NOMO-1 treated with DMSO at 0.1 percent for 48 hours (cell line): ENCODE results near the gene RGS17.
"Not testable (repeated sequence)": the region's sequence is repeated elsewhere in the genome, so short reads cannot be mapped to it uniquely, and the experiment has no call there.

Source experiments
- DNase-seq: peaks from one replicate; lab custom pipeline; 2025; ENCODE audit not compliant: unreplicated experiment; lab: John Stamatoyannopoulos, UW

RGS17 gene

DNA sequence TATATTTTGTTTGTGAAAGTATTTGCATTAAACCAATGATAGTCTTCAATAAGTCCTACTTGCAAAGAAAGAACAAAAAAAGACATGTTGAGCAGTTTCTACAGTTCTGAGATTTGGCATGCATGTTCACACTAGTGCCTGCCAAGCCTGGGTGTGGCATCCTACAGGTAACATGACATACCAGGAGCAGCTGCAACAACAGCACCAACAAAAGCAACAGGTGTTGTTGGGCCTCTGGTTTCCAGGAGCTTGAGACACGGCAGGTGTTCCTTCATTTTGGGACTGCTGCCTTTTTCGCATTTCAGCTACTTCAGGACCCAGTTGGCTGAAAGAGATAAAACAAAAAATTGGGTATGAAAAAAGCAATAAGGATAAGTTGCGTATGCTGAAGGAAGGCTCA lies 87.4 kb downstream of the RGS17 start:
- no peak for DNase-seq

GRCh38 chr6:153038378-153039057 lies 92.6 kb downstream of the RGS17 start:
- no peak for DNase-seq

DNA sequence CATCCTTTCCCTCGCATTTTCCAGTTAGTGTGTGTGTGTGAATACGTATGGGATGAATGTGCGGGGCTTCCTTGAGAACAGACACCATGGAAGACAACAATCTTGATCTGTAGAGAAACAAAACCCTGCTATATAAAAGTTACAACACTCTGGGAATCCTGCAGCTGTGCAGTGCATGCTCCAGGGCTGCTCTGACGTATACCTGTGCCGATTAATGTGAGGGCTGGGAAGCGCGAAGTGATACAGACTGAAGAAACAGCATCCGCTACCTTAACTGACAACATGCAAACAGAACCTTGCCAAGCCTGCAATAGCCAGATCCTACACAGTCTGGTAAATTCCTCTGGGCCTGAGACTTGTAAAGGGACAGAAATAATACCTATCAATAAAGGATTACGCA lies 96.9 kb downstream of the RGS17 start:
- DNase-seq: no peak

DNA sequence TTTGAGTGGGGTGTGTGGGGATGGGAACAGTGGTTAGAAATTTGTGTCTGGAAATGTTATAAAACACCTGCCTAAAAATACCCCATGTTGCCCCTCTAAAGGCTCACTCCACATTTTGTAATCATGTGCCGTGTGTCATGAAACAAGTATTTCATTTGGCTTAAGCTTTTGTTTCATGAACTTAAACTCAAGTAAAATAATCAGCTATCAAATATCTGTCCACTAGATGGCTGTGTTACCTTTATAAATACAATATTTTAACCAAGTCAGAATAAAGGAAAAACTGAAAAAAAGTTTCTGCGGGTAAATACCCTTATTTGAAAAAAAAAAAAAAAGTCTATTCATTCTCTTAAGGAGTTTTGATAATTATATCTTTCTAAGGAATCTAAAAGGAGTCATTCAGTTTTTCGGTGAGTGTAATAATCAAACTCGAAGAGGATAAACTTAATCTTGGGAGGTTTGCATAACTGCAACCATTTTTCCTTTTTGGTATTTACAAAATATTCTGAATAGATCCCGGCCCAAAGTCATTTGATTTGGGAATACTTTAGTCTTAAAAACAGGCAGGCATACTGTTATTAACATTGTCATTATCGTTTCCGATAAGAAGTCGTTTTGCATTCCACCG lies 98.7 kb downstream of the RGS17 start:
- peak; percentile 37 for DNase-seq

DNA sequence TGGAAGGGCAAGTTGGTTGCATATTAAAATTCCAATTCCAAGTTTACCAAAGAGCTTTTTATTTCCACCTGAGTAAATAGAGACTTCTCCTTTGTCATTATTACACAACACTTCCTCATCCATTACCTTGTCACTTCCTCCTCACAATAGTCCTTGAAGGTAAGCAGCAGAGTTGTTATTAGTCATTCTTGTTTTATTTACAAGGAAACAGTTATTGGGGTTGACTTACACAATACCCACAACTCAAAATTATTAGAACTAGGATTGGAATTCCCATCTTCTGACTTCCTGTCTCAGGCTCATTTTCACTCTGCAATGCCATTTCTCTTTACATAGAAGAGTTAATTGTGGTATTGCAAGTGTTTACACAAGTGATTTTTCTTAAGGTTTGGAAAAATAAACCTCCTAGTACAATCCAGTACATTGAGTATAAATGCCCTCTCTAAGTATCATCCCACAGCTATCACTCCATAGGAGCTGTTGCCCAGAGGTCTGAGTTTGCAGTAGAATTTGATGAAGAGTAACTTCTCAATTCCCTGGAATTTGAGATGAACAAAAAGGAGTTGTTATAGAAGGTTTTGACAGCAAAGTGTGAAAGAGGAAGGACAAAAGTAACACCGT lies 99.6 kb downstream of the RGS17 start:
- DNase-seq: no peak

DNA sequence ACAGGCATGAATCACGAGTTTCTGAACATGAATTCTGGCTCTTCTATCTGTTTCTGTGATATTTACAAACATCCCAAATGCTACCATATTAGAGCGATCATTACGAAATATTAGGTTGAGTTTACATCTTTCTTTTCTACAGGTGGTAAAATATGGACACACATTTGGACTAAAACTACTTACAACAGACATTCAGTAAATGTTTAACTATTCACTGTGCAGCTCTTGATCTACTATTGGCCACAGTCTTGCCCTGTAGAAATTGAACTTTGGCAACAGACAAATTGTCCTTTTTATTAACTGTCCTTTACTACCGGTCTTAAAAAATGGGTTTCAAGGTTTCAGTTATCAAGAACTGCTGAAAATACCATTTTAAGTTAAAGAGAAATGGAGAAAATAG lies 102.1 kb downstream of the RGS17 start:
- no peak for DNase-seq

- no peak for DNase-seq
Measured at GRCh38 chr6:153028286-153028685, 102.8 kb downstream of the RGS17 start.

- no peak for DNase-seq
Measured at GRCh38 chr6:153027480-153027879, 103.6 kb downstream of the RGS17 start.

GRCh38 chr6:153024709-153025017 lies 106.4 kb downstream of the RGS17 start:
- DNase-seq: no peak

GRCh38 chr6:153023977-153024708 lies 106.9 kb downstream of the RGS17 start:
- peak; percentile 43 for DNase-seq

GRCh38 chr6:153018355-153018754 lies 112.7 kb downstream of the RGS17 start:
- no peak for DNase-seq

DNA sequence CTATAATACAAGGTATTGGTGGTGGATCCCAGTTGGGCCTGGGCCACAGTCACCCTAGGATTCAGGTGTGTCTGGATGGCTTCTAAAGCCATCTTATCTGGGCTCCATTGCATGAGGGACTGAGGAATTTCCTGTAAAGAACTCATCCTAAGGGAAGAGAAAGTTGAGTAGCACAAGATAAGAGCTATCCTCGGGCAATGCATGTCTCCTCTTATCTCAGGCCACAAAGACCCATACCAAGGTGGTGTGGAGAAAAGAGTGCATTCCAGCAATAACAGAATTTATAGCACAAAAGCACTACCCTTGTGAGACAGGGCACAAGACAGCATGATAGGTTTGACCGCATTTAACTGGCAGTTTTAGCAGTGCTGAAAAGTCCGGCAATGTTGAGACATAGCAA lies 114.2 kb downstream of the RGS17 start:
- DNase-seq: no peak

DNA sequence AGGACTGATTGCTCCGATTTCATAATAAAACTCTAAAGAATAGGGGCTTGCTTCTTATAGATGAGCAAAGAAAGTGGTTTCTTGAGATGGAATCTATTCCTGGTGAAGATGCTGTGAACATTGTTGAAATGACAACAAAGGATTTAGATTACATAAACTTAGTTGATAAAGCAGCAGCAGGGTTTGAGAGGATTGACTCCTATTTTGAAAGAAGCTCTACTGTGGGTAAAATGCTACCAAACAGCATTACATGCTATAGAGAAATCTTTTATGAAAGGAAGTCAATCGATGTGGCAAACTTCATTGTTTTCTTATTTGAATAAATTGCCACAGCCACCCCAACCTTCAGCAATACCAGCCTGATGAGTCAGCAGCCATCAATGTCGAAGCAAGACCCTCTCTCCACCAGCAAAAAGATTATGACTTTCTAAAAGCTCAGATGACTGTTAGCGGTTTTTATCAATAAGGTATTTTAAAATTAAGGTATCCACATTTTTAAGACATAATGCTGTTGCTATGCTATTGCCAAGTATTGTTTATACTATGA lies 115.9 kb downstream of the RGS17 start:
- no peak for DNase-seq

GRCh38 chr6:153013438-153013837 lies 117.6 kb downstream of the RGS17 start:
- no peak for DNase-seq

- no peak for DNase-seq
Measured at GRCh38 chr6:153012856-153013255, 118.2 kb downstream of the RGS17 start.

DNA sequence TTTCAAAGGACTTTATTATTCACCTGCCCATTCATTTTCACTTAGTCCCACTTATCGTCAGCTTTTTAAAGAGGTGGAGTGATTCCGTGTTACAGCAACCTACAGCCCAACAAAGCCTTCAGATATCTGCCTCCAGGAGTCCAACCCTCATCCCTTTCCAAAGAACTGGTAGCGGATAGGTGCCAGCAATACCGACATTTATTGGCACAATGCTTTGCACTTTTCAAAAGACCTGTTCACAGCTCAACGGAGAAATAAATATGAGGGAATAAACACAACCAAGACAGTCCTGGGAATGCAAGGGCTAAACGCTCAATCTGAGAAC lies 127.8 kb downstream of the RGS17 start:
- DNase-seq: no peak

GRCh38 chr6:153002613-153003365 lies 128.3 kb downstream of the RGS17 start, which contains the start of gene MTRF1L:
MTRF1L (minus strand) TSS chr6:153002709; CDS start chr6:153002685, 24 bp downstream.
- peak; percentile 90 for DNase-seq

GRCh38 chr6:153001767-153002612 lies 129.1 kb downstream of the RGS17 start:
- DNase-seq: no peak

GRCh38 chr6:153000790-153001189 lies 130.3 kb downstream of the RGS17 start:
- DNase-seq: not testable (repeated sequence)

GRCh38 chr6:153000243-153000642 lies 130.8 kb downstream of the RGS17 start:
- DNase-seq: no peak
